GM12875 (cell line): ENCODE results near the gene MOK.

ENCODE experiments used
- H3K4me3 ChIP-seq: one replicate; pipeline ENCODE4 v1.5.1; 2011; ENCODE audit warnings: low read depth, low read length, control low read depth
- CTCF ChIP-seq: IDR thresholded peaks from 2 replicates; pipeline ENCODE4 v1.5.1; 2011; ENCODE audit warnings: low read depth, mild to moderate bottlenecking, control low read depth, inconsistent platforms, low read length, moderate library complexity, borderline replicate concordance; ENCODE audit not compliant: insufficient read depth

MOK gene

GRCh38 chr14:102234331-102235264 is 70.4 kb downstream of the MOK start:
- H3K4me3 ChIP-seq, result no peak overlapping the region
- no peak for TF ChIP-seq CTCF

GRCh38 chr14:102233081-102233480 is 71.9 kb downstream of the MOK start:
- H3K4me3 ChIP-seq, result no peak overlapping the region
- no peak for TF ChIP-seq CTCF

GRCh38 chr14:102232348-102232625 is 72.7 kb downstream of the MOK start:
- no peak overlapping the region for H3K4me3 ChIP-seq
- no peak for TF ChIP-seq CTCF

GRCh38 chr14:102231476-102232347 is 73.3 kb downstream of the MOK start:
- no peak for TF ChIP-seq CTCF
- H3K4me3 ChIP-seq, result no peak overlapping the region

- no peak overlapping the region for H3K4me3 ChIP-seq
Observed at GRCh38 chr14:102230481-102231210, 74.3 kb downstream of the MOK start.

GRCh38 chr14:102229739-102230092 is 75.2 kb downstream of the MOK start:
- no peak for TF ChIP-seq CTCF
- H3K4me3 ChIP-seq, result no peak overlapping the region

More at GRCh38 chr14:102230481-102231210, 74.3 kb downstream of the MOK start:
- no peak for TF ChIP-seq CTCF
